PFSK-1 (cell line): ENCODE results near the gene WDR59.

Experiments used
- POLR2AphosphoS5 ChIP-seq: IDR thresholded peaks from 2 replicates; pipeline ENCODE4 v1.6.1; 2012; ENCODE audit warnings: low read depth, mild to moderate bottlenecking, control low read depth, low read length, moderate library complexity
- REST ChIP-seq, 2 experiments: IDR thresholded peaks; 2 replicates each; pipeline versions ENCODE4 v1.6.1 to v1.8.0; 2011 to 2012; ENCODE audit warnings: low read depth in 2 of 2, low read length in 2 of 2, control low read depth in 1 of 2, inconsistent platforms in 1 of 2, mild to moderate bottlenecking in 1 of 2, moderate library complexity in 1 of 2; ENCODE audit not compliant: insufficient read depth in 1 of 2
- TAF1 ChIP-seq: IDR thresholded peaks from 2 replicates; pipeline ENCODE4 v1.6.1; 2012; ENCODE audit warnings: low read length, control low read depth, borderline replicate concordance; ENCODE audit not compliant: insufficient read depth

GRCh38 chr16:75000481-75001081 lies 15.7 kb upstream of the WDR59 start:
- TF ChIP-seq REST (IDR thresholded peaks at IDR 0.05; ENCODE audit: insufficient read depth in 1 of 2, low read depth in 2 of 2, low read length in 2 of 2) (no peak), TAF1 (no peak), POLR2AphosphoS5 (no peak)
